ENCODE data around the gene HMX1. TPM values are rescaled to one million over a fixed set of nuclear protein-coding genes. Genes with fewer than 3 reads are reported as not detected.

HMX1 gene
- total RNA-seq, 2 experiments from 2014 or later = not detected

DNA sequence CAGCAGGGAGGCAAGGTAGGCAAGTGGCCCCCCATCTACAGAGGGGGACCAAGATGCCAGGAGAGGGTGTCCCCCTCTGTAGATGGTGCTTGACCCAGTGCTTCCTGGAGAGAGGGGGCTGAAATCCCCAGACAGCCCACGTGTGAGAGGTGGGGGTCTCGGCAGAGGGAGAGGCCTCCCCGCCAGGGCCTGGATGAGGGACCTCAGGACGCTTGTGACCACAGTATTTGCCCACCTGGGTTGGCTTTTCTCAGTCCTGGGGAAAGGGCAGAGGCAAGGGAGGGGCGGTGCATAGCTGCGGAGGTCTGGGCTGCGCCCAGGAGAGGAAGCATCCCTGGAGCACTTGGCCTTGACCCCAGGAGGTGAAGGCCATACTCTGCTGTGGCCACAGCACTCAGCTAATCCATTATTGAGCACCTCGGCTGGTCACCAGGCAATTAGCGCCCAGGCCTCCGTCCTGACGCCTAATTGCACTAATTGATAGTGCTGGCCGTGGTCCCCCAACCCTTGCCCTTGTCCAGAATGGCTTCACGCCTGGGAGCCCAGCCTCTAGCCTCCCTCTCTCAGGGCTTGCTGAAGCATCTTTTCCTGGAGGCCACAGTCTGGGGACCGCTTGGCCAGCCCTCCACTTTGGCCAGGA, 30.7 kb downstream of the HMX1 start:
- ChIA-PET POLR2A (interaction anchor here (0.5 kb wide), 1 partner anchor 979 kb away, joined by 3 read pairs; no protein-coding TSS in a partner anchor), CTCF (ENCODE audit: unreplicated experiment) (no interaction called here)
- Histone ChIP-seq H2AFZ (ENCODE audit: low read length) (no peak overlapping the region), H3K4me3 (ENCODE audit: low read depth, low read length, poor library complexity, severe bottlenecking) (no peak overlapping the region), H3K4me2 (ENCODE audit: low read length) (no peak overlapping the region), H3K27ac (ENCODE audit: low read depth, low read length, poor library complexity, severe bottlenecking) (no peak overlapping the region), H3K9me3 (ENCODE audit: low read length) (no peaks in the 10 kb centered on the region), H3K4me1 (ENCODE audit: insufficient read depth, low read length, poor library complexity, severe bottlenecking) (no peaks in the 10 kb centered on the region), H3K36me3 (ENCODE audit: insufficient read depth, low read length) (no peaks in the 10 kb centered on the region), H3K79me2 (ENCODE audit: insufficient read depth, low read depth, low read length) (no peaks in the 10 kb centered on the region), H3K9me2 (ENCODE audit: insufficient read depth, low read length) (no peaks in the 10 kb centered on the region), H4K20me1 (ENCODE audit: insufficient read depth, low read length) (no peaks in the 10 kb centered on the region)
- TF ChIP-seq, protein P1, sequence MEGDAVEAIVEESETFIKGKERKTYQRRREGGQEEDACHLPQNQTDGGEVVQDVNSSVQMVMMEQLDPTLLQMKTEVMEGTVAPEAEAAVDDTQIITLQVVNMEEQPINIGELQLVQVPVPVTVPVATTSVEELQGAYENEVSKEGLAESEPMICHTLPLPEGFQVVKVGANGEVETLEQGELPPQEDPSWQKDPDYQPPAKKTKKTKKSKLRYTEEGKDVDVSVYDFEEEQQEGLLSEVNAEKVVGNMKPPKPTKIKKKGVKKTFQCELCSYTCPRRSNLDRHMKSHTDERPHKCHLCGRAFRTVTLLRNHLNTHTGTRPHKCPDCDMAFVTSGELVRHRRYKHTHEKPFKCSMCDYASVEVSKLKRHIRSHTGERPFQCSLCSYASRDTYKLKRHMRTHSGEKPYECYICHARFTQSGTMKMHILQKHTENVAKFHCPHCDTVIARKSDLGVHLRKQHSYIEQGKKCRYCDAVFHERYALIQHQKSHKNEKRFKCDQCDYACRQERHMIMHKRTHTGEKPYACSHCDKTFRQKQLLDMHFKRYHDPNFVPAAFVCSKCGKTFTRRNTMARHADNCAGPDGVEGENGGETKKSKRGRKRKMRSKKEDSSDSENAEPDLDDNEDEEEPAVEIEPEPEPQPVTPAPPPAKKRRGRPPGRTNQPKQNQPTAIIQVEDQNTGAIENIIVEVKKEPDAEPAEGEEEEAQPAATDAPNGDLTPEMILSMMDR (conservative IDR thresholded peaks at IDR 0.05; ENCODE audit: low read length) = no peak
- TF ChIP-seq EZH2phosphoT487 (IDR thresholded peaks at IDR 0.05; ENCODE audit: borderline replicate concordance, low read depth, low read length) = no peak
- intact Hi-C loops (cut with micrococcal nuclease; ENCODE audit: unreplicated experiment) = no loop called here
- BruUV-seq (replicated peaks) = no TSS peak
- no peak for DNase-seq (ENCODE audit: low spot score)

- ChIA-PET CTCF (ENCODE audit: unreplicated experiment) (no interaction called here), POLR2A (interaction anchor here (0.5 kb wide), 1 partner anchor 978 kb away, joined by 3 read pairs; no protein-coding TSS in a partner anchor)
- no peaks in the 10 kb centered on the region for H3K4me1 ChIP-seq (ENCODE audit: insufficient read depth, low read length, poor library complexity, severe bottlenecking)
- DNase-seq (ENCODE audit: low spot score) = no peak
- no peak overlapping the region for H3K27ac ChIP-seq (ENCODE audit: low read depth, low read length, poor library complexity, severe bottlenecking)
- no peak for TF ChIP-seq EZH2phosphoT487 (IDR thresholded peaks at IDR 0.05; ENCODE audit: borderline replicate concordance, low read depth, low read length)
- TF ChIP-seq, protein P1 (conservative IDR thresholded peaks at IDR 0.05; ENCODE audit: low read length) = no peak
- no peaks in the 10 kb centered on the region for H3K36me3 ChIP-seq (ENCODE audit: insufficient read depth, low read length)
- no peaks in the 10 kb centered on the region for H3K79me2 ChIP-seq (ENCODE audit: insufficient read depth, low read depth, low read length)
- intact Hi-C loops (cut with micrococcal nuclease; ENCODE audit: unreplicated experiment) = no loop called here
- BruUV-seq (replicated peaks) = no TSS peak
- no peaks in the 10 kb centered on the region for H3K9me3 ChIP-seq (ENCODE audit: low read length)
- H3K9me2 ChIP-seq (ENCODE audit: insufficient read depth, low read length) = no peaks in the 10 kb centered on the region
- H2AFZ ChIP-seq (ENCODE audit: low read length) = no peak overlapping the region
- no peaks in the 10 kb centered on the region for H4K20me1 ChIP-seq (ENCODE audit: insufficient read depth, low read length)
- H3K4me3 ChIP-seq (ENCODE audit: low read depth, low read length, poor library complexity, severe bottlenecking) = no peak overlapping the region
- no peak overlapping the region for H3K4me2 ChIP-seq (ENCODE audit: low read length)
Measured at GRCh38 chr4:8840006-8840793, 31.4 kb downstream of the HMX1 start.
